Smooth muscle cell (in vitro differentiated cells): ENCODE data around the gene MRPL20. TPM values are rescaled to one million over a fixed set of nuclear protein-coding genes. Genes with fewer than 3 reads are reported as not detected.
"Not testable (repeated sequence)": the region's sequence is repeated elsewhere in the genome, so short reads cannot be mapped to it uniquely, and the experiment has no call there.

Experiments used
- DNase-seq: peaks from one replicate; lab custom pipeline; 2025; ENCODE audit not compliant: unreplicated experiment; lab: John Stamatoyannopoulos, UW
- H2AFZ ChIP-seq: fragments of 200-600 bp; sonication (generic); 2 replicates; pipeline ENCODE4 v1.6.0; 2016; ENCODE audit warnings: antibody characterized with exemption, low read depth, mild to moderate bottlenecking
- H3F3A ChIP-seq: fragments of 200-600 bp; sonication (generic); 2 replicates; pipeline ENCODE4 v1.6.0; 2017; ENCODE audit warnings: antibody characterized with exemption, low read depth
- H3K27ac ChIP-seq: fragments of 200-600 bp; sonication (generic); 2 replicates; pipeline ENCODE4 v1.5.1; 2016; ENCODE audit warnings: low read depth, mild to moderate bottlenecking
- H3K27me3 ChIP-seq: fragments of 200-600 bp; sonication (generic); 2 replicates; pipeline ENCODE4 v1.6.1; 2016; ENCODE audit warnings: low read depth, mild to moderate bottlenecking
- H3K36me3 ChIP-seq: fragments of 200-600 bp; sonication (generic); 2 replicates; pipeline ENCODE4 v1.5.1; 2016; ENCODE audit warnings: low read depth
- H3K4me1 ChIP-seq: fragments of 200-600 bp; sonication (generic); 2 replicates; pipeline ENCODE4 v1.5.1; 2016; ENCODE audit warnings: low read depth
- H3K4me2 ChIP-seq: fragments of 200-600 bp; sonication (generic); 2 replicates; pipeline ENCODE4 v1.6.0; 2016; ENCODE audit warnings: mild to moderate bottlenecking
- H3K4me3 ChIP-seq: fragments of 200-600 bp; sonication (generic); 2 replicates; pipeline ENCODE4 v1.5.1; 2016; ENCODE audit warnings: mild to moderate bottlenecking
- H3K79me2 ChIP-seq: fragments of 200-600 bp; sonication (generic); 2 replicates; pipeline ENCODE4 v1.6.0; 2016; ENCODE audit warnings: low read depth, mild to moderate bottlenecking
- H3K9ac ChIP-seq: fragments of 200-600 bp; sonication (generic); 2 replicates; pipeline ENCODE4 v1.6.0; 2016; ENCODE audit warnings: low read depth
- H3K9me3 ChIP-seq: fragments of 200-600 bp; sonication (generic); replicated peaks from 2 replicates; pipeline ENCODE4 v1.5.1; 2016; ENCODE audit warnings: low read depth
- H4K20me1 ChIP-seq: fragments of 200-600 bp; sonication (generic); 2 replicates; pipeline ENCODE4 v1.6.0; 2016; ENCODE audit warnings: low read depth
- WGBS: methylation state at CpG from one replicate; pipeline ENCODE4 v1.1.7; 2016; ENCODE audit warnings: low lambda C conversion rate; 5-methylcytosine and 5-hydroxymethylcytosine counted together
- polyA plus RNA-seq: library from polyadenylated mRNA; unstranded; fragments of >200 nt; fragmentation: Nextera tagmentation; extraction: Ambion mirVana; gene quantifications from 2 replicates; pipeline ENCODE4 v1.2.1, GENCODE V29; 2016
- total RNA-seq: library from RNA; depleted of rRNA; stranded (reverse); fragments of >200 nt; gene quantifications from 2 replicates; pipeline ENCODE4 v1.2.3, GENCODE V29; 2014
- TF ChIP-seq, protein P1 (sequence below): fragments of 200-600 bp; sonication (generic); IDR thresholded peaks from 2 replicates; pipeline ENCODE4 v1.5.1; 2017; ENCODE audit warnings: borderline replicate concordance, mild to moderate bottlenecking, antibody characterized with exemption; ENCODE audit not compliant: insufficient read depth, poor library complexity, severe bottlenecking

MRPL20 gene
- total and polyA plus RNA-seq, 2 experiments from 2014 or later: 99.6 to 147 TPM

GRCh38 chr1:1430114-1430982 lies 23.3 kb upstream of the MRPL20 start:
- H3K9ac ChIP-seq: peak overlapping the region; percentile 42
- H3K27ac ChIP-seq: peak overlapping the region; percentile 89
- H3K27me3 ChIP-seq: no peaks in the 10 kb centered on the region
- peak overlapping the region; percentile 21 for H3K4me3 ChIP-seq
- no peaks in the 10 kb centered on the region for H3K9me3 ChIP-seq
- H3K4me1 ChIP-seq: peaks cover 62% of the 10 kb centered on the region
- H4K20me1 ChIP-seq: no peaks in the 10 kb centered on the region
- DNase-seq: no peak
- peaks cover 32% of the 10 kb centered on the region for H3F3A ChIP-seq
- peak overlapping the region; percentile 97 for H3K4me2 ChIP-seq
- peak overlapping the region; percentile 31 for H2AFZ ChIP-seq
- no peaks in the 10 kb centered on the region for H3K36me3 ChIP-seq
- no peaks in the 10 kb centered on the region for H3K79me2 ChIP-seq
- TF ChIP-seq, protein P1, sequence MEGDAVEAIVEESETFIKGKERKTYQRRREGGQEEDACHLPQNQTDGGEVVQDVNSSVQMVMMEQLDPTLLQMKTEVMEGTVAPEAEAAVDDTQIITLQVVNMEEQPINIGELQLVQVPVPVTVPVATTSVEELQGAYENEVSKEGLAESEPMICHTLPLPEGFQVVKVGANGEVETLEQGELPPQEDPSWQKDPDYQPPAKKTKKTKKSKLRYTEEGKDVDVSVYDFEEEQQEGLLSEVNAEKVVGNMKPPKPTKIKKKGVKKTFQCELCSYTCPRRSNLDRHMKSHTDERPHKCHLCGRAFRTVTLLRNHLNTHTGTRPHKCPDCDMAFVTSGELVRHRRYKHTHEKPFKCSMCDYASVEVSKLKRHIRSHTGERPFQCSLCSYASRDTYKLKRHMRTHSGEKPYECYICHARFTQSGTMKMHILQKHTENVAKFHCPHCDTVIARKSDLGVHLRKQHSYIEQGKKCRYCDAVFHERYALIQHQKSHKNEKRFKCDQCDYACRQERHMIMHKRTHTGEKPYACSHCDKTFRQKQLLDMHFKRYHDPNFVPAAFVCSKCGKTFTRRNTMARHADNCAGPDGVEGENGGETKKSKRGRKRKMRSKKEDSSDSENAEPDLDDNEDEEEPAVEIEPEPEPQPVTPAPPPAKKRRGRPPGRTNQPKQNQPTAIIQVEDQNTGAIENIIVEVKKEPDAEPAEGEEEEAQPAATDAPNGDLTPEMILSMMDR: peak; percentile 12
- 26% methylated on average over 35 of the region's 35 CpGs for WGBS

DNA sequence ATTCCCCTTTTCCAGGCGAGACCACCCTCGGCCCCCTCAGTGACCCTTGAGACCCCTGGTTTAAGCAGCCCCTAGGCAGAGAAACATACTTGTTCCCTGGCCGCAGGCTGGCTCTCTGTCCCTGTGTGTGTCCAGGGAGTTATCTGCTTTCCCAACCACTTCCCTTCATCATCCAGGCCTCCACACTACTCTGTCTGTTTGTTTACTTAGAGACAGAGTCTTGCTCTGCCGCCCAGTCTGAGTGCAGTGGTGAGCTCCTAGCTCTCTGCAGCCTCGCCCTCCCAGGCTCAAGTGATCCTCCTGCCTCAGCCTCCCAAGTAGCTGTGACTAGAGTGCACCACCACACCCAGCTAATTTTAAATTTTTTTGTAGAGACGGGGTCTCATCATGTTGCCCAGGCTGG lies 22.6 kb upstream of the MRPL20 start:
- Histone ChIP-seq H3K4me1 (peaks cover 55% of the 10 kb centered on the region), H3F3A (peaks cover 29% of the 10 kb centered on the region), H3K4me2 (peak overlapping the region; percentile 97)

GRCh38 chr1:1428967-1429366 lies 21.9 kb upstream of the MRPL20 start:
- peak overlapping the region; percentile 61 for H3K4me2 ChIP-seq
- not testable (repeated sequence) for H3K27me3 ChIP-seq, H4K20me1 ChIP-seq, H2AFZ ChIP-seq, H3K9me3 ChIP-seq, H3K4me3 ChIP-seq, H3K79me2 ChIP-seq, DNase-seq, H3K9ac ChIP-seq, H3K36me3 ChIP-seq
- H3F3A ChIP-seq: peaks cover 25% of the 10 kb centered on the region
- H3K27ac ChIP-seq: peak overlapping the region; percentile 89
- WGBS: 95% methylated on average over 6 of the region's 6 CpGs
- H3K4me1 ChIP-seq: peaks cover 48% of the 10 kb centered on the region

More for the DNA sequence above, 22.6 kb upstream of the MRPL20 start:
- Histone ChIP-seq H3K36me3 (no peaks in the 10 kb centered on the region), H3K4me3 (no peak overlapping the region), H3K9me3 (no peaks in the 10 kb centered on the region), H3K27ac (peak overlapping the region; percentile 89), H2AFZ (no peak overlapping the region), H3K27me3 (no peaks in the 10 kb centered on the region), H3K9ac (no peak overlapping the region), H4K20me1 (no peaks in the 10 kb centered on the region), H3K79me2 (no peaks in the 10 kb centered on the region)
- WGBS: 67% methylated on average over 6 of the region's 6 CpGs
- no peak for DNase-seq
- TF ChIP-seq, protein P1: no peak

GRCh38 chr1:1428174-1428573 lies 21.1 kb upstream of the MRPL20 start:
- H3K36me3 ChIP-seq: no peaks in the 10 kb centered on the region
- H3K79me2 ChIP-seq: no peaks in the 10 kb centered on the region
- TF ChIP-seq, protein P1: no peak
- H3K27ac ChIP-seq: peak overlapping the region; percentile 89
- H4K20me1 ChIP-seq: no peaks in the 10 kb centered on the region
- H3K9ac ChIP-seq: no peak overlapping the region
- no peak overlapping the region for H3K4me2 ChIP-seq
- no peaks in the 10 kb centered on the region for H3K27me3 ChIP-seq
- DNase-seq: no peak
- no peak overlapping the region for H2AFZ ChIP-seq
- H3K9me3 ChIP-seq: no peaks in the 10 kb centered on the region
- no peak overlapping the region for H3K4me3 ChIP-seq
- 92% methylated on average over 18 of the region's 19 CpGs for WGBS
- peaks cover 25% of the 10 kb centered on the region for H3F3A ChIP-seq
- H3K4me1 ChIP-seq: peaks cover 40% of the 10 kb centered on the region
